Measurements from ENCODE around the gene MEA1.

GRCh38 chr6:42993445-42993844 is 20.3 kb downstream of the MEA1 start:
- TF ChIP-seq CTCF (IDR thresholded peaks at IDR 0.05), result no peak
- TF ChIP-seq POLR2A (IDR thresholded peaks at IDR 0.05), result no peak
